ELF-1 (cell line): ENCODE measurements around the gene AMIGO2.
"Not testable (repeated sequence)": the region's sequence is repeated elsewhere in the genome, so short reads cannot be mapped to it uniquely, and the experiment has no call there.

ENCODE experiments used
- DNase-seq: peaks from one replicate; pipeline ENCODE4 v3.0.0-alpha.2; 2016; ENCODE audit warnings: low read depth, low spot score

AMIGO2 gene

GRCh38 chr12:47074757-47075156 is 5.0 kb downstream of the AMIGO2 start:
- DNase-seq = no peak

- no peak for DNase-seq
Measured at GRCh38 chr12:47073951-47074350, 5.8 kb downstream of the AMIGO2 start.

GRCh38 chr12:47071241-47071852 is 8.4 kb downstream of the AMIGO2 start:
- DNase-seq = peak; percentile 54

GRCh38 chr12:47070310-47070709 is 9.4 kb downstream of the AMIGO2 start:
- DNase-seq = no peak

- peak; percentile 84 for DNase-seq
Measured at GRCh38 chr12:47068539-47068938, 11.2 kb downstream of the AMIGO2 start.

DNA sequence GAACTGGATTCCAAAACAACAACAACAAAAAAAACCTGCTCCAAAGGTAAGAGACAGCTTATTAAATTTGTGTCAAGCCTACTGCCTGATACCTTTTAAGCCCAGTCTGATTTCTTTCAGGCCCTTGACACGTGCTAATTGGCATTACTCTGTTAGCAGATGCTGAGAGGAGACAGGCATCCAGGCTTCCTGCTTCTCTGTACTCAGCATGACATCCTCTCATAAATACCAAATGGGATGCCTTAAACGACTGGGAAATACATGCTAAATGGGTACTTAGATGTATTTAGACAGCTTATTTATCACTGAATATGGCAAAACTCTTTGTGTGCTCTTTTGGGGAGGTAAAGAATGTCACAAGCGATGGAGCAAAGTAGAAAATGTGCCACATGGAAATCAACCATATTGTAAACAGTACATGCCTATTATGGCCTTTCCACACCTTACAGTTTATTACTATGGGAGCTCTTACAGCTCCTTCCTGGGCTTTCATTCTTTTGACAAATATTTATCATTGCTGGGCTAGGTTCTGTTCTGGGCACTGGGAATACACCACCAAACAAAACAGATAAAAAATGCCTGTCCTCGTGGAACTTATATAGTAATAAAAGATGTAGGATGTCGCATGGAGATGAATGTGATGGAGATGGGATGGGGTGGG is 11.9 kb downstream of the AMIGO2 start:
- DNase-seq = no peak

DNA sequence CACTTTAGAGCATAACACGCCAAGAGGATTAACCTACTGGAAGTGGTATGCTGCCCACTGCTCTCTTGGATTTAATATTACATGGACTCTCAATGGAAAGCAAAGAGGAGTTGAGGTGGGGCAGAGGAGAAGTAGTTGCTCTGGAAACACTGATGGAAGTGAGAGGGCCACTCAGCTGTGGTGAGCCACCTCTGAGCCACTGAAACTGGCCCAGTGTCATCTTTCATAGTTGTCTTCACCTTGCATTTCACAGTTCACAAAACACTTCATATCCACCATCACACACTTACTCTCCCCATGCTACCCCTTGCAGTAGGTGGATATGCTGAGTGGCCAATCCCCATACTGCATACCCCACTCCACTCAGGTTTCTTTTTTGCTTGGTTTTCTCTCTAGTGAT is 12.6 kb downstream of the AMIGO2 start:
- DNase-seq = no peak

DNA sequence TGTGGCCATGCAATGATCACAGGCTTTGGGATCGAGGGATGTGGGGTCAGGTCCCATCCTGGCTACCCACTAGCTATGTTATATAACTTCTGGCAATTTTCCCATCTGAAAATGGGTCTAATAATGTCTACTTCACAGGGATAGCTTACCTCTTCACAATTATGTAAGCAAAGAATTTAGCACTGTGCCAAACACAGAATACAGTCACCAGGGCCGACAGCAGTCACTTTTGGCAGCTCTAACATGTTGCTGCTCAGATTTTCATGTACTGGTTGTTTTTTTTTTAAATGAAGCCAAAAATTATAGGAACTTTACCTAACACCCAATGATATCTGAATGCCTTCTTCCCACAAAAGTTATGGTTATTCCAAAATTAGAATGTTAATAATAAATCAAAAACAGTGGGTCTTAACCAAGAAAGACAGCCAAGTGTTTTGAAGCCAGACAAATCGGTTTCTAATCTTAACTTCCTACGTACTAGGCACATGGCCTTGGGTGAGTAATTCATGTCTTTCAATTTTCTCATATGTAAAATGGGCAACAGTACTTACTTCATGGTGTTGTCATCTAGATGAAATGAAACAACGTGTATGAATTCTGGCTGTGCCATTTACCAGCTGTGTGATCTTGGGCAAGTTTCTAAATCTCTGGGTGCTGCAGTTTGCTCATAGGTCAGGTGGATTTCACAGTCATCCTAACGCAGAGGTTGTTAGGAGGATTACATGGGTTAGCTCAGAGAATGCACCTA is 13.3 kb downstream of the AMIGO2 start:
- DNase-seq = no peak

DNA sequence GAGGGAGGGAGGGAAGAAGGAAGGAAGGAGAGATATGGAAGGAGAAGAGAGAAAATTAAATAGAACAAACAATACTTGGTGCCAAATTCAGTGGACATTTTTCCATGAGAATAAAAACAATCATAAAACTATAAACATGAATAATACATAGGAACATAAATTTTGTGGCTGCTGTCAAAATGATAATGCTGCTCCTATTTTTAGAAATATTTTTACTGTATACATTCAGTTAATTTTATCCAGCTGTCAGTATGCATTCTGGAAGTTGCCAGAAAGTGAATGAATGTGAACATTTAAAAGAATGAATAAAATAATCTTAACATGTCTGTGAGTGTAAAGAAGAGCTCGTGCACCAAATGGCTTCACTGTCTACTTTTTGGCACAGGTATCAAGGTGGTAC is 14.2 kb downstream of the AMIGO2 start:
- DNase-seq = no peak

DNA sequence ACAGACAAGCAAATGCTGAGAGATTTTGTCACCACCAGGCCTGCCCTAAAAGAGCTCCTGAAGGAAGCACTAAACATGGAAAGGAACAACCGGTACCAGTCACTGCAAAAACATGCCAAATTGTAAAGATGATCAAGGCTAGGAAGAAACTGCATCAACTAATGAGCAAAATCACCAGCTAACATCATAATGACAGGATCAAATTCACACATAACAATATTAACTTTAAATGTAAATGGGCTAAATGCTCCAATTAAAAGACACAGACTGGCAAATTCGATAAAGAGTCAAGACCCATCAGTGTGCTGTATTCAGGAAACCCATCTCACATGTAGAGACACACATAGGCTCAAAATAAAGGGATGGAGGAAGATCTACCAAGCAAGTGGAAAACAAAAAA is 21.1 kb downstream of the AMIGO2 start:
- not testable (repeated sequence) for DNase-seq

DNA sequence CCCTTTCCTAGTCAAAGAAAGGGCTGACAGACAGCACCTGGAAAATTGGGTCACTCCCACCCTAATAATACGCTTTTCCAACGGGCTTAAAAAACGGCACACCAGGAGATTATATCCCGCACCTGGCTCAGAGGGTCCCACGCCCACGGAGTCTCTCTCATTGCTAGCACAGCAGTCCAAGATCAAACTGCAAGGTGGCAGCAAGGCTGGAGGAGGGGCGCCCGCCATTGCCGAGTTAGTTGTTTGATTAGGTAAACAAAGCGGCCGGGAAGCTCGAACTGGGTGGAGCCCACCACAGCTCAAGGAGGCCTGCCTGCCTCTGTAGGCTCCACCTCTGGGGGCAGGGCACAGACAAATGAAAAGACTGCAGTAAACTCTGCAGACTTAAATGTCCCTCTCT is 22.8 kb downstream of the AMIGO2 start:
- DNase-seq = not testable (repeated sequence)

DNA sequence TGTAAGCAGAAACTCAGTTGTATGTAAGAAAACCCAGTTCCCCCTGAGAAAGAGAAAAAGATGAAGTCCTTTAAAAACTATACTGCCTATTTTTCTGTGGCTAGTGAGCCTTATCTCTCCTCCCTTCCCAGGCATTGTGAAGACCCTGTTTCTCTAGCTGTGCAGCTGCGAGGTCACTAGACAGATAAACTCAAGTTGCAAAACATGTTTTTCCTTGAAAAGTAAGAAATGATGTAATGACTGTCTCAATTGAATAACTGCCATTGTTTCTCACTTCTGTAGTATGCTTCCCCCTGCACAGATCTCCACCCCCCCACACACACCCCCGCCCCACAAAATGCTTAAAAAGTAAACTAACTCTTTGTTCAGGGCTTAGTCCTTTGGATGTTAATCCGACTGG is 23.9 kb downstream of the AMIGO2 start:
- not testable (repeated sequence) for DNase-seq

GRCh38 chr12:47054659-47055058 is 25.1 kb downstream of the AMIGO2 start:
- no peak for DNase-seq

- no peak for DNase-seq
Measured at GRCh38 chr12:47053961-47054360, 25.8 kb downstream of the AMIGO2 start.

- no peak for DNase-seq
Measured at GRCh38 chr12:47052274-47052673, 27.5 kb downstream of the AMIGO2 start.

- not testable (repeated sequence) for DNase-seq
Measured at GRCh38 chr12:47051291-47051690, 28.5 kb downstream of the AMIGO2 start.

- DNase-seq = no peak
Measured at GRCh38 chr12:47048541-47048940, 31.2 kb downstream of the AMIGO2 start.

DNA sequence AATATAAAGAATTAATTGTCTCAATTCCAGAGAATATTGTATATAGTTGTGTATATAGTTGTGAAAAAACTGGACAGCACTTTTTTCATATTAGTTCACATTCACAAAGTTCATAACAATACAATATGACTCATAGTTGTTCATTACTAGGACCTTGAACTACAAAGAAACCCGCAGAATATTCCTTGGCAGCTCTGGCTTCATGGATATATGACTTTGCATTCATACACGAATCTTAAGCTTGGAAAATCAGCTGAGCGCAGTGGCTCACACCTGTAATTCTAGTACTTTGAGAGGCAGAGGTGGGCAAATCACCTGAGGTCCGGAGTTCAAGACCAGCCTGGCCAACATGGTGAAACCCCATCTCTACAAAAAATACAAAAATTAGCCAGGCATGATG is 38.4 kb downstream of the AMIGO2 start:
- no peak for DNase-seq

DNA sequence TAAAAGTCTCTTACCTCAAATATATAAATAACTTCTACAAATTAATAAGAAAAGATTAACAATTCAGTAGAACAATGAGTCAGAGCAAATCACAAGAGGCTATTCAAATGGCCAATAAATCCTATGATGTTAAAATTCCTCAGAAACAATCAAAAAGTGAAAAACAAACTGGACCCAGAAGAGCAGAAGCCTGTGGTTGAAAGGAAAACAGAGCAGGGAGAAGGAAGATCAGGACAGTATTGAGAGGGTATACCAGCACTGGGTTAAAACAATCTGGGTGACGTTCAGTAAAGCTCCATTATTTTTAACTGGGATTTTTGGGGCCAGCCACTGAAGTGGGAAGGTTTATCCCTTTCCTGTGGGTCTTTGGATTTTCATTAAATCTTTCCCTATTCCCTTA is 40.0 kb downstream of the AMIGO2 start:
- no peak for DNase-seq

- DNase-seq = no peak
Measured at GRCh38 chr12:47039079-47039478, 40.7 kb downstream of the AMIGO2 start.

DNA sequence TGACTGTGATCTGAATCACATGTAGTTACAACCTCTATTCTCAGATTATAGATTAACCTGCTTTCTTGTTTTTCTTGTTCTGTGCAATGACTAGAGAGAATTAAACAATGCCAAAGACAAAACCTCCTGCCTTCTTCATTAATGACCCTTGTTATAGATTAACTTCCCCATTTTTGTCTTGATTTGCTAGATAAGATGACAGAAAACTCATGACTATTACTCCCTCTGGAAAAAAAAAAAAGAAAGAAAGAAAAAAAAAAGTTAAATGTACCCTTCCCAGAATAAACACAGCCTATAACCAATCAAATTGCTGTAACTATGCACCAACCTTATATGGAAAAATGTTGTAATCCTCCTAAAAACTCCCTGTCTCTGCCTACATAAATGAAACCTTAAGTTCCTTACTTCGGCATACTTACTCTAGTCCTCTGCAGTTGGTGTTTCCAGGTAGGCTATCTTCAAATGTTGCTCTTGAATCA is 41.5 kb downstream of the AMIGO2 start:
- no peak for DNase-seq

DNA sequence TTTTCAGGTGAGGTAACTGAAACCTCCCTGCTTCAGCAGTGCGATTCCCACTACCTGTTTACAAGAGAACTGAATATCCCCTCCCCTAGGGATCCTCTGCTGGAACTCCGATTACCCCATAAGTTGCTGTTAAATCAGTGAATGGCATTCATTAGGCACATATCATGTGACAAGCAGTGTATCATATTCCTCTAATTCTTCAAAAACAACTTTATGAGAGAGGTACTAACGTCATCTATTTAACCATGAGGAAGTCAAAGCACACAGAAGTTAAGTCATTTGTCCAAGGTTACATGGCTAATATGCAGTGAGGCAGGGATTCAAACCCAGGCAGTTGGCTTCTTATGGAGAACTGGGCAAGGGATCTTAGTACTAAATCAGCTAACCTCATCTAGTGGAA is 44.3 kb downstream of the AMIGO2 start:
- DNase-seq = no peak

GRCh38 chr12:47034661-47035060 is 45.1 kb downstream of the AMIGO2 start:
- DNase-seq = no peak
